ENCODE results near the gene ELOF1. TPM values are rescaled to one million over a fixed set of nuclear protein-coding genes. Genes with fewer than 3 reads are reported as not detected.

Gene ELOF1
- polyA plus RNA-seq, 2 of the 4 experiments (the other 2 are of a cell fraction), result 47.9 to 97.3 TPM

DNA sequence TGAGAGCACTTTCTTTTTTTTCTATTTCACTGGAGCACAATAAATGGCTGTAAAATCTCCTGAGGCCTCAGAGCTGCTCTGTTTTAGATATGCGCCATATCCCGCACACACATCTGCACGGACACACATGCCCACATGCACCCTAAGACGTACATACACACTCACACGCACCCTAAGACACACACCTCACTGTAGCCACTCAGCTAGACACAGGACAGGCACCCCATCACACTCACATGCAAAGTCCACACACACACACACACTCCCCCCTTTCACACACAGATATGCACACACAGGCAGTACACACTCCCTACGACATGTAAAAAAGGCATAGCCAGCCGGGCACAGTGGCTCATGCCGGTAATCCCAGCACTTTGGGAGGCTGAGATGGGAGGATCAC lies 8.8 kb downstream of the ELOF1 start:
- Histone ChIP-seq H3K4me3 (no peak overlapping the region), H3K27ac (no peak overlapping the region), H3K4me2 (no peak overlapping the region), H3K9me3 (no peaks in the 10 kb centered on the region), H3K4me1 (no peaks in the 10 kb centered on the region)
- WGBS (ENCODE audit: missing lambda C conversion rate), result 96% methylated on average over 8 of the region's 8 CpGs
- FAIRE-seq (no peak), ATAC-seq (no peak), DNase-seq (ENCODE audit: low read depth in 1 of 2, low spot score in 1 of 2) (no peak)
- ChIA-PET POLR2A (no interaction called here), CTCF (interaction anchor here (1.9 kb wide), 1 partner anchor 14 kb away, joined by 7 read pairs; no protein-coding TSS in a partner anchor)
- TF ChIP-seq BHLHE40 (IDR thresholded peaks at IDR 0.05; ENCODE audit: low read depth, low read length) (no peak), NPAS2 (CRISPR knock-in tag; IDR thresholded peaks at IDR 0.05; ENCODE audit: borderline replicate concordance) (no peak)

DNA sequence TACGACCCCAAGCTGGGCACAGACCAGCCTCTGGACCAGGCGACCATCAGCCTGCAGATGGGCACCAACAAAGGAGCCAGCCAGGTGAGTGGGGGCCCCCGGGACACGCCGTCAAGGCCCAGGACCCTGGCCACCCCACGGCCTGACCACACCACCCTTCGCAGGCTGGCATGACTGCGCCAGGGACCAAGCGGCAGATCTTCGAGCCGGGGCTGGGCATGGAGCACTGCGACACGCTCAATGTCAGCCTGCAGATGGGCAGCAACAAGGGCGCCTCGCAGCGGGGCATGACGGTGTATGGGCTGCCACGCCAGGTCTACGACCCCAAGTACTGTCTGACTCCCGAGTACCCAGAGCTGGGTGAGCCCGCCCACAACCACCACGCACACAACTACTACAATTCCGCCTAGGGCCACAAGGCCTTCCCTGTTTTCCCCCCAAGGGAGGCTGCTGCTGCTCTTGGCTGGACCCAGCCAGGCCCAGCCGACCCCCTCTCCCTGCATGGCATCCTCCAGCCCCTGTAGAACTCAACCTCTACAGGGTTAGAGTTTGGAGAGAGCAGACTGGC lies 9.6 kb downstream of the ELOF1 start:
- ChIA-PET CTCF (interaction anchor here (1.9 kb wide), 1 partner anchor 13 kb away, joined by 7 read pairs; no protein-coding TSS in a partner anchor), POLR2A (no interaction called here)
- H3K9me3 ChIP-seq, result no peaks in the 10 kb centered on the region
- WGBS (ENCODE audit: missing lambda C conversion rate), result 100% methylated on average over 2 of the region's 24 CpGs
- DNase-seq (ENCODE audit: low read depth in 1 of 2, low spot score in 1 of 2), result no peak
- no peak overlapping the region for H3K27ac ChIP-seq
- H3K4me1 ChIP-seq, result no peaks in the 10 kb centered on the region
- FAIRE-seq, result no peak
- no peak overlapping the region for H3K4me2 ChIP-seq
- no peak for TF ChIP-seq EHF (CRISPR knock-in tag; IDR thresholded peaks at IDR 0.05)
- TF ChIP-seq, protein P1, sequence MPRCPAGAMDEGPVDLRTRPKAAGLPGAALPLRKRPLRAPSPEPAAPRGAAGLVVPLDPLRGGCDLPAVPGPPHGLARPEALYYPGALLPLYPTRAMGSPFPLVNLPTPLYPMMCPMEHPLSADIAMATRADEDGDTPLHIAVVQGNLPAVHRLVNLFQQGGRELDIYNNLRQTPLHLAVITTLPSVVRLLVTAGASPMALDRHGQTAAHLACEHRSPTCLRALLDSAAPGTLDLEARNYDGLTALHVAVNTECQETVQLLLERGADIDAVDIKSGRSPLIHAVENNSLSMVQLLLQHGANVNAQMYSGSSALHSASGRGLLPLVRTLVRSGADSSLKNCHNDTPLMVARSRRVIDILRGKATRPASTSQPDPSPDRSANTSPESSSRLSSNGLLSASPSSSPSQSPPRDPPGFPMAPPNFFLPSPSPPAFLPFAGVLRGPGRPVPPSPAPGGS (IDR thresholded peaks at IDR 0.05), result no peak
- TF ChIP-seq ESRRA (IDR thresholded peaks at IDR 0.05; ENCODE audit: borderline replicate concordance, low read length), result no peak
- TF ChIP-seq GATA3 (IDR thresholded peaks at IDR 0.05; ENCODE audit: borderline replicate concordance), result no peak
- no peak for TF ChIP-seq POLR2A (IDR thresholded peaks at IDR 0.05; ENCODE audit: low read length)
- TF ChIP-seq, protein P2, sequence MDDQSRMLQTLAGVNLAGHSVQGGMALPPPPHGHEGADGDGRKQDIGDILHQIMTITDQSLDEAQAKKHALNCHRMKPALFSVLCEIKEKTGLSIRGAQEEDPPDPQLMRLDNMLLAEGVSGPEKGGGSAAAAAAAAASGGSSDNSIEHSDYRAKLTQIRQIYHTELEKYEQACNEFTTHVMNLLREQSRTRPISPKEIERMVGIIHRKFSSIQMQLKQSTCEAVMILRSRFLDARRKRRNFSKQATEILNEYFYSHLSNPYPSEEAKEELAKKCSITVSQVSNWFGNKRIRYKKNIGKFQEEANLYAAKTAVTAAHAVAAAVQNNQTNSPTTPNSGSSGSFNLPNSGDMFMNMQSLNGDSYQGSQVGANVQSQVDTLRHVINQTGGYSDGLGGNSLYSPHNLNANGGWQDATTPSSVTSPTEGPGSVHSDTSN (IDR thresholded peaks at IDR 0.05), result no peak
- no peak for TF ChIP-seq RAD21 (conservative IDR thresholded peaks at IDR 0.05 in 1 of 2, IDR thresholded peaks at IDR 0.05 in 1 of 2)
- no peak for TF ChIP-seq CEBPB (IDR thresholded peaks at IDR 0.05)
- TF ChIP-seq RFX5 (IDR thresholded peaks at IDR 0.05), result no peak
- TF ChIP-seq TP53 (CRISPR knock-in tag; IDR thresholded peaks at IDR 0.05), result no peak
- no peak overlapping the region for H3K4me3 ChIP-seq
- no peak for ATAC-seq

DNA sequence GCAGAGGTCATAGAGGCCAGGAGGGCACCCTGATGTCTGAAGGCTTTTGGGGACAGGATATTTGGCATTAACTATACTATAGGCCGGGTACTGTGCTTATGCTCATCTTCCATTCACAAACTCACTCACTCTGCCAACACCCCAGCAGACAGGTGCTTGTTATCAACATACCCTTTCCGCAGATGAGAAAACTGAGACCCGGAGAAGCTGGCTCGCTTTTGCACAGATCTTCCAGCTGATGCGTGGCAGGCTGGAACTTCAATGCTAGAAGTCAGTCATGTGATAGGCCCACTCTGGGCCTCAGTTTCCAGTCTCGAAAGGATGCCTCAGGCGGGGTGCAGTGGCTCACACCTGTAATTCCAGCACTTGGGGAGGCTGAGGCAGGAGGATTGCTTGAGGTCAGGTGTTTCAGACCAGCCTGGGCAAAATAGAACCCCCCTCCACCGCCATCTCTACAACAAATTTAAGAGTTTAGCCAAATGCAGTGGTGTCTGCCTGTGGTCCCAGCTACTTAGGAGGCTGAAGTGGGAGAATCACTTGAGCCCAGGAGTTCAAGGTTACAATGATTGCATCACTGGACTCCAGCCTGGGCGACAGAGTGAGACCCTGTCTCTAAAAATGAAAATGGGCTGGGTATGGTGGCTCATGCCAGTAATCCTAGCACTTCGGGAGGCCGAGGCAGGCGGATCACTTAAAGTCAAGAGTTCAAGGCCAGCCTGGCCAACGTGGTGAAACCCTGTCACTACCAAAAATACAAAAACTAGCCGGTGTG lies 10.9 kb downstream of the ELOF1 start:
- no peak for ATAC-seq
- WGBS (ENCODE audit: missing lambda C conversion rate), result 81% methylated on average over 14 of the region's 14 CpGs
- Histone ChIP-seq H3K4me1 (no peaks in the 10 kb centered on the region), H3K4me3 (no peak overlapping the region), H3K4me2 (no peak overlapping the region), H3K27ac (no peak overlapping the region), H3K9me3 (no peaks in the 10 kb centered on the region)
- no peak for FAIRE-seq
- ChIA-PET POLR2A (no interaction called here), CTCF (interaction anchor here (1.4 to 1.9 kb wide), 2 partner anchors 12 kb away, joined by 5 to 7 read pairs; no protein-coding TSS in a partner anchor)
- TF ChIP-seq HEYL (CRISPR knock-in tag; IDR thresholded peaks at IDR 0.05) (no peak), RAD21 (conservative IDR thresholded peaks at IDR 0.05 in 1 of 2, IDR thresholded peaks at IDR 0.05 in 1 of 2) (no peak), FOXS1 (CRISPR knock-in tag; IDR thresholded peaks at IDR 0.05) (no peak), FOSB (CRISPR knock-in tag; IDR thresholded peaks at IDR 0.05) (no peak), JUNB (IDR thresholded peaks at IDR 0.05) (no peak), MYC (IDR thresholded peaks at IDR 0.05; ENCODE audit: borderline replicate concordance, low read length) (no peak), CHD4 (IDR thresholded peaks at IDR 0.05; ENCODE audit: borderline replicate concordance) (no peak), EP300 (IDR thresholded peaks at IDR 0.05) (no peak), ZC3H11A (IDR thresholded peaks at IDR 0.05) (no peak), CBX8 (IDR thresholded peaks at IDR 0.05) (no peak), NPAS2 (CRISPR knock-in tag; IDR thresholded peaks at IDR 0.05; ENCODE audit: borderline replicate concordance) (no peak)
- TF ChIP-seq, protein P3, sequence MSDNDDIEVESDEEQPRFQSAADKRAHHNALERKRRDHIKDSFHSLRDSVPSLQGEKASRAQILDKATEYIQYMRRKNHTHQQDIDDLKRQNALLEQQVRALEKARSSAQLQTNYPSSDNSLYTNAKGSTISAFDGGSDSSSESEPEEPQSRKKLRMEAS (IDR thresholded peaks at IDR 0.05), result no peak
- TF ChIP-seq, protein P1 (IDR thresholded peaks at IDR 0.05), result no peak
- no peak for DNase-seq (ENCODE audit: low read depth in 1 of 2, low spot score in 1 of 2)
